Measurements from ENCODE around the gene OPRD1.
"Not testable (repeated sequence)": the region's sequence is repeated elsewhere in the genome, so short reads cannot be mapped to it uniquely, and the experiment has no call there.

Gene OPRD1

DNA sequence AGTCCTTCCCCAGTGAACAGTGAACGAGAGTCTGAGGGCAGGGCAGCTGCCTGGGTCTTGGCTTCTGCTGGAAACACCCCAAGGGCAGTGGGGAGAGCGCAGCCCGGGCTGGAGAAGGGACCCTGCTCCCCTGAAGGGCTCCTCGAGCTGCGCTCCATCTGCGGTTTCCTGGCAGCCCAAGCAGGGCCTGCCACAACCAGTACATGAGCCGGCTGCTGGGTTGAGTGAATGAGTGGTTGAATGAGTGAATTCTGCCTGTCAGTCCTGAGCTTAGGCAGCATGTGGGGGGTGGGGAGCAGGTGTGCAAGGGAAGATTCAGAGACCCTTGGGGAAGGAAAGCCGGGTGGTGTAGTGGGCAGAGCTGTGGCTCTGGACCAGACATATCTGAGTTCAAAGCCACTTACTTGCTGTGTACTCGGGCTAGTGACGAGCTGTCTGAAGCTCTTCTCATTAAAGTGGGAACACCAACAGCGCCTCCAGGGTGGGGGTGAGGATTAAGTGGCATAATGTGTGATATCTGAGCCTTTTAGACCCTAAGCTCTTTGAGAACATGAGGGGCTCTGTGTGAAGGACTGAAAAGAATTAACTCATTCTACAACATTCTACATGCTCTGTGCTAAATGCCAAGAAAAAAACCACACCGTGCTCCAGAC lies 3.7 kb downstream of the OPRD1 start:
- Mint-ChIP-seq H3K9me3 (no peaks in the 10 kb centered on the region), H3K4me1 (ENCODE audit: low read depth) (no peaks in the 10 kb centered on the region), H3K27ac (no peak overlapping the region), H3K27me3 (peaks cover 52% of the 10 kb centered on the region), H3K36me3 (ENCODE audit: low read depth) (no peaks in the 10 kb centered on the region), H3K4me3 (no peak overlapping the region)

DNA sequence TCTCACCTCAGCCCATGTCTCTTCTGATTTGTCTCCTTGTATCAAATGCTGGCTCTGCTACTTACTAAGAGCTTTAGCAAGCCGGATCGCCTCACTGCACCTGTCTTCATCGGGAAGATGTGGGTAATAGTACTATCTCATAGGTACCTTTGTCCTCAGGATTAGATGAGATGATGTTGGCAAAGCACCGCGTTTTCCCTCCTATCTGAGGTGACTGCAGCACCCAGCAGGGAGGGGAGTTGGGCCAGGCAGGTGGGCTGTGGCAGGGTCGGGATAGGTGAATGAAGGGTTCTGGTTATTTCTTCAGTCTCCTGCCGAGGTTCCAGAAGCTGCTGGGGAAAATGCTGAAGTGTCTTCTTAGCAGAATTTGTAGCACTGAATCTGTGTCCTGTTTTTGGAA lies 5.2 kb downstream of the OPRD1 start:
- Mint-ChIP-seq H3K4me3 (no peak overlapping the region), H3K9me3 (no peaks in the 10 kb centered on the region), H3K27me3 (peaks cover 41% of the 10 kb centered on the region), H3K36me3 (ENCODE audit: low read depth) (no peaks in the 10 kb centered on the region), H3K27ac (no peak overlapping the region), H3K4me1 (ENCODE audit: low read depth) (no peaks in the 10 kb centered on the region)

GRCh38 chr1:28819020-28819419 lies 7.0 kb downstream of the OPRD1 start:
- Mint-ChIP-seq H3K9me3 (no peaks in the 10 kb centered on the region), H3K27me3 (peaks cover 28% of the 10 kb centered on the region), H3K27ac (no peak overlapping the region), H3K36me3 (ENCODE audit: low read depth) (no peaks in the 10 kb centered on the region), H3K4me3 (no peak overlapping the region), H3K4me1 (ENCODE audit: low read depth) (no peaks in the 10 kb centered on the region)

GRCh38 chr1:28822799-28823198 lies 10.8 kb downstream of the OPRD1 start:
- no peak overlapping the region for H3K27ac Mint-ChIP-seq
- H3K36me3 Mint-ChIP-seq (ENCODE audit: low read depth): no peaks in the 10 kb centered on the region
- no peaks in the 10 kb centered on the region for H3K4me1 Mint-ChIP-seq (ENCODE audit: low read depth)

DNA sequence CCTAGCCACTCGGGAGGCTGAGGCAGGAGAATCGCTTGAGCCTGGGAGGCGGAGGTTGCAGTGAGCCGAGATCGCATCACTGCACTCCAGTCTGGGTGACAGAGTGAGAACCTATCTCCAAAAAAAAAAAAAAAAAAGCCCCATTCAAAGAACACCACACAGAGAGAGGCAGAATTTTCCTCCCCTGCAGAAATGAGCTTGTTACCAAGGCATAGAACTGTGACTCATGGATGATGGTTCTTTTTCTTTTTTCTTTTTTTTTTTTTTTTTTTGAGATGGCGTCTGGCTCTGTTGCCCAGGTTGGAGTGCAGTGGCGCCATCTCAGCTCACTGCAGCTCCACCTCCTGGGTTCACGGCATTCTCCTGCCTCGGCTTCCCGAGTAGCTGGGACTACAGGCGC lies 12.1 kb downstream of the OPRD1 start:
- H3K27me3 Mint-ChIP-seq; H3K4me1 Mint-ChIP-seq (ENCODE audit: low read depth); H3K4me3 Mint-ChIP-seq; H3K36me3 Mint-ChIP-seq (ENCODE audit: low read depth); H3K9me3 Mint-ChIP-seq; H3K27ac Mint-ChIP-seq: not testable (repeated sequence)

More at GRCh38 chr1:28822799-28823198, 10.8 kb downstream of the OPRD1 start:
- Mint-ChIP-seq H3K4me3 (no peak overlapping the region), H3K27me3 (peaks cover 5% of the 10 kb centered on the region), H3K9me3 (no peaks in the 10 kb centered on the region)

DNA sequence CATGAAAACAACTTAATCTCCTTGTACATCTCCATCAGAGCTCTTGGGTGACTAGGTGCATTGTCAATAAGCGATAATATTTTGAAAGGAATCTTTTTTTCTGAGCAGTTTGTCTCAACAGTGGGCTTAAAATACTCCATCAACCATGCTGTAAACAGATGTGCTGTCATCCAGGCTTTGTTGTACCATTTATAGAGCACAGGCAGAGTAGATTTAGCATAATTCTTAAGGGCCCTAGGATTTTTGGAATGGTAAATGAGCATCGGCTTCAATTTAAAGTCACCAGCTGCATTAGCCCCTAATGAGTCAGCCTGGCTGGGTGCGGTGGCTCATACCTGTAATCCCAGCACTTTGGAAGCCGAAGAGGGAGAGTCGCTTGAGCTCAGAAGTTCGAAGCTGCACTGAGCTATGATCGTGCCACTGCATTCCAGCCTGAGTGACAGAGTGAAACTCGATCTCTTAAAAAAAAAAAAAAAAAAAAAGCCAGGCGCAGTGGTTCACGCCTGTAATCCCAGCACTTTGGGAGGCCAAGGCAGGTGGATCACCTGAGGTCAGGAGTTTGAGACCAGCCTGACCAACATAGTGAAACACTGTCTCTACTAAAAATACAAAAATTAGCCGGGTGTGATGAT lies 16.4 kb downstream of the OPRD1 start:
- not testable (repeated sequence) for H3K27ac Mint-ChIP-seq; H3K4me1 Mint-ChIP-seq (ENCODE audit: low read depth); H3K4me3 Mint-ChIP-seq; H3K9me3 Mint-ChIP-seq; H3K36me3 Mint-ChIP-seq (ENCODE audit: low read depth); H3K27me3 Mint-ChIP-seq

DNA sequence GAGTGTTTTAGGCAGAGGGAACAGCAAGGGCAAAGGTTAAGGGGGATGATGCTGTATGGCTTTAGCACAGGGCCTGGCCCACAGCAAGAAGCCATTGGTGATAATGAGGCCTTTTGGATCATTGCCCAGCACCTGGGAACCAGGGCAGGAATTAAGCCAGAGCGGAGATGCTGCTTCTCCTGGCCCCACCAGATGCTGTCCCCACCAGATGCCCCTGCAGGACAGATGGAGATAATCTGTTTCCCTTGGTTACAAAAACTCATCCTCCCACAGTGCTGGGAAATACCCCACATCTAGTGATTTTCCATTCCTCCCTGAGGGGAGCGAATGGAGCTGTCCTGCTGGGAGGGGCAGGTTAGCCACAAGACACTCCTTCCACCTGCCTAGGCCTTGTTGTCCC lies 18.8 kb downstream of the OPRD1 start:
- no peak overlapping the region for H3K27ac Mint-ChIP-seq
- H3K27me3 Mint-ChIP-seq: no peaks in the 10 kb centered on the region
- H3K4me1 Mint-ChIP-seq (ENCODE audit: low read depth): no peaks in the 10 kb centered on the region
- no peak overlapping the region for H3K4me3 Mint-ChIP-seq
- no peaks in the 10 kb centered on the region for H3K36me3 Mint-ChIP-seq (ENCODE audit: low read depth)
- no peaks in the 10 kb centered on the region for H3K9me3 Mint-ChIP-seq

GRCh38 chr1:28832966-28833365 lies 21.0 kb downstream of the OPRD1 start:
- Mint-ChIP-seq H3K27me3 (no peaks in the 10 kb centered on the region), H3K4me1 (ENCODE audit: low read depth) (no peaks in the 10 kb centered on the region), H3K9me3 (no peaks in the 10 kb centered on the region), H3K27ac (no peak overlapping the region), H3K4me3 (no peak overlapping the region), H3K36me3 (ENCODE audit: low read depth) (no peaks in the 10 kb centered on the region)

DNA sequence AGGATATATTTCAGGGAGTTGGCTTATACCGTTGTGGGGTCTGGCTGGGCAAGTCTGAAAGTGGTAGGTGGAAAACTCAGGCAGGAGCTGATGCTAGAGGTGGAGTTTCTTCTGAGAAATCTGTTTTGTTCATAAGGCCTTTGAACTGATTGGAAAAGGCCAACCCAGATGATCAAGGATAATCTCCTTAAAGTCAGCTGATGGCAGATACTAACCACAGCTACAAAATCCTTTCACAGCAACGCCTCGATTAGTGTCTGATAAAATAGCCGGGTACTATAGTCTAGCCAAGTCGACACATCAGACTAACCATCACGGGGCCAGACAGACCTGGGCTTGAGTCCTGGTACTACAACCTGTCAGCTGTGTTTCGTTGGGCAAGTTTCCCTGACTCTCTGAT lies 21.4 kb downstream of the OPRD1 start:
- Mint-ChIP-seq H3K36me3 (ENCODE audit: low read depth) (no peaks in the 10 kb centered on the region), H3K27ac (no peak overlapping the region), H3K9me3 (no peaks in the 10 kb centered on the region), H3K27me3 (no peaks in the 10 kb centered on the region), H3K4me1 (ENCODE audit: low read depth) (no peaks in the 10 kb centered on the region), H3K4me3 (no peak overlapping the region)

GRCh38 chr1:28835237-28835650 lies 23.3 kb downstream of the OPRD1 start:
- H3K4me3 Mint-ChIP-seq: no peak overlapping the region
- H3K4me1 Mint-ChIP-seq (ENCODE audit: low read depth): no peaks in the 10 kb centered on the region
- H3K27ac Mint-ChIP-seq: no peak overlapping the region
- no peaks in the 10 kb centered on the region for H3K36me3 Mint-ChIP-seq (ENCODE audit: low read depth)
- H3K9me3 Mint-ChIP-seq: no peaks in the 10 kb centered on the region
- peaks cover 5% of the 10 kb centered on the region for H3K27me3 Mint-ChIP-seq

DNA sequence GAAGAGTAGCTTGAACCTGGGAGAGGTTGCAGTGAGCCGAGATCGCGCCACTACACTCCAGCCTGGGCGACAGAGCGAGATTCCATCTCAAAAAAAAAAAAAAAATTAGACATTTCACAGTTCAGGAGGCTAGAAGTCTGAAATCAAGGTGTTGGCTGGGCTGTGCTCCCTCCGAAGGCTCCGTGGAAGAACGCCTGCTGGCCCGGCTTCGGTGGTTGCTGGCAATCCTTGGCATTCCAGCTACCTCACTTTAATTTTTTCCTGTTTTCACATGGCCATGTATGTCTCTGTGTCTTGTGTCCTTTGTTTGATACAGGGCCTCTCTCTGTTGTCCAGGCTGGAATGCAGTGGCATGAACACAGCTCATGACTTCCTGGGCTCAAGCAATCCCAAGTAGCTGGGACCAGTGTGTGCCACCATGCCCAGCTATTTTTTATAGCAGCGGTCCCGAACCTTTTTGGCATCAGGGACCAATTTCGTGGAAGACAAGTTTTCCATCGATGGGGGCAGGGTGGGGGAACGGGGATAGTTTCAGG lies 24.5 kb downstream of the OPRD1 start:
- Mint-ChIP-seq H3K27me3 (peaks cover 5% of the 10 kb centered on the region), H3K9me3 (no peaks in the 10 kb centered on the region), H3K27ac (no peak overlapping the region), H3K4me3 (no peak overlapping the region), H3K4me1 (ENCODE audit: low read depth) (no peaks in the 10 kb centered on the region), H3K36me3 (ENCODE audit: low read depth) (no peaks in the 10 kb centered on the region)

DNA sequence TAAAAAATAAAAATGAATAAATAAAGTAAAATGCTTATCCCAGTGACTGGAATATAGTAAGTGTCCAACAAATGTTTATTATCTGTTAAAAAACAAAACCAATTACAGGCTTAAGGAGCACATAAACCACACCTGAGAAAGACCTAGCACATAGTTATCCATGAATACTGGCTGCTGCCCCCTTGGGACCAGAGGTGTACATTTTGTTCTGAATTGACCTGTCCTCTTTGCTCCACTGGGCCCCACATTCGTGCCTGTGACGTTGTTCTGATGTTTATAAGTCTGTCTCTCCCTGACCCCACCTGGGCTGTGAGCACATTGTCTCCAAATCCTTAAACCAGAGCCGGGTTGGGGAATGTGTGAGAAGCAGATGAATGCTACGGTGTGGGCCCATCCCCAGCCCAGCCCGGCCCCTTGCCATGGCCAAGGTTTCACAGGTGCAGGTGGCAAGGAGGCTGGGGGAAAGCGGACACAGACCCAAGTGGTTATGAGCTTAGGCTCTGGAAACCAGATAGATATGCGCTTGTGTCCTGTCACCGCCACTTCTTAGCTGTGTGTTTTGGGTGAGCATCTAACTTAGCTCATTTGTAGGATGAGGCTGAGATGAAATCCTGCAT lies 29.1 kb downstream of the OPRD1 start:
- Mint-ChIP-seq H3K27ac (no peak overlapping the region), H3K4me3 (no peak overlapping the region), H3K36me3 (ENCODE audit: low read depth) (no peaks in the 10 kb centered on the region), H3K4me1 (ENCODE audit: low read depth) (no peaks in the 10 kb centered on the region), H3K27me3 (peaks cover 5% of the 10 kb centered on the region), H3K9me3 (no peaks in the 10 kb centered on the region)

- H3K27ac Mint-ChIP-seq: no peak overlapping the region
- no peak overlapping the region for H3K4me3 Mint-ChIP-seq
- H3K4me1 Mint-ChIP-seq (ENCODE audit: low read depth): no peaks in the 10 kb centered on the region
- H3K9me3 Mint-ChIP-seq: no peaks in the 10 kb centered on the region
- H3K36me3 Mint-ChIP-seq (ENCODE audit: low read depth): no peaks in the 10 kb centered on the region
- H3K27me3 Mint-ChIP-seq: no peaks in the 10 kb centered on the region
These were observed 34.0 kb downstream of the OPRD1 start for GRCh38 chr1:28845786-28846543.

DNA sequence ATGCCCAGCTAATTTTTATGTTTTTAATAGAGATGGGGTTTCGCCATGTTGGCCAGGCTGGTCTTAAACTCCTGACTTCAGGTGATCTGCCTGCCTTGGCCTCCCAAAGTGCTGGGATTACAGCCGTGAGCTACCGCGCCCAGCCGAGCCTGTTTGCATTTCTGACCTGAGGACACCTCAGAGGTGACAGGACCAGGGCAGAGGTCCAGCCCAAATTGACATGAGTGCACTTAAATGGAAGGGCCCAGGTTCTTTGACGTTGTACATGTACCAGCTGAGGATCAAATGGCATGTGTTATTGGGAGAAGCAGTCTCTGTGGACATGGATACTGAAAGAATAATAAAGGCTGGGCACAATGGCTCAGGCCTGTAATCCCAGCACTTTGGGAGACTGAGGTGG lies 35.2 kb downstream of the OPRD1 start:
- H3K27me3 Mint-ChIP-seq: not testable (repeated sequence)

DNA sequence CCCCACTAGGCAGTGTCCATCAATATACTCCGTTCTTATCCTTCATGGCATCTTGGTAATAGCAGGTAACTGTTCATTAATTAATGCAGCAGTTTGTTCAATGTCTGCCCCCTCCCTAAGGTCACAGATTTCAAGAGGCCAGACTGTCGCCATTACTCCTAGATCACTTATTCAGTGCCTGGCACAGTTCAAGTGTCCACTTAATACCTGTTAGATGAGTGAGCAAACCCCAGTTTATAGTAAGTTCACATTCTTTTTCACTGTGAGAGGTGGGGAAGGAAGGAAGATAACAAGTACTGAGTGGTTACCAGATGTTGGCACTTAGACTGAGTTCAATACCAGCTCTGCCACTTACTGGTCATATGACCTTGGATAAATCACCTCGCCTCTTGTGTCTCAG lies 36.4 kb downstream of the OPRD1 start:
- Mint-ChIP-seq H3K36me3 (ENCODE audit: low read depth) (no peaks in the 10 kb centered on the region), H3K4me1 (ENCODE audit: low read depth) (no peaks in the 10 kb centered on the region), H3K4me3 (no peak overlapping the region), H3K27me3 (no peaks in the 10 kb centered on the region), H3K9me3 (no peaks in the 10 kb centered on the region), H3K27ac (no peak overlapping the region)

More for the DNA sequence above, 35.2 kb downstream of the OPRD1 start:
- not testable (repeated sequence) for H3K4me1 Mint-ChIP-seq (ENCODE audit: low read depth); H3K9me3 Mint-ChIP-seq; H3K27ac Mint-ChIP-seq; H3K36me3 Mint-ChIP-seq (ENCODE audit: low read depth); H3K4me3 Mint-ChIP-seq

All from stimulated activated naive CD8-positive, alpha-beta T cell treated with anti-CD3 and anti-CD28 coated beads, Interleukin-15, Interleukin-2, amounts not matched to agents 100 ng/mL and 50 ng/mL, for 24 hours (primary cell).